ENCODE measurements around the gene TMCC1. TPM values are rescaled to one million over a fixed set of nuclear protein-coding genes. Genes with fewer than 3 reads are reported as not detected.
A peak's percentile ranks its signal among the peaks of the same experiment; 100 is the strongest.

TMCC1 gene
- total and polyA plus RNA-seq, 4 donors: 10.2 to 60.0 (median 11.0) TPM

DNA sequence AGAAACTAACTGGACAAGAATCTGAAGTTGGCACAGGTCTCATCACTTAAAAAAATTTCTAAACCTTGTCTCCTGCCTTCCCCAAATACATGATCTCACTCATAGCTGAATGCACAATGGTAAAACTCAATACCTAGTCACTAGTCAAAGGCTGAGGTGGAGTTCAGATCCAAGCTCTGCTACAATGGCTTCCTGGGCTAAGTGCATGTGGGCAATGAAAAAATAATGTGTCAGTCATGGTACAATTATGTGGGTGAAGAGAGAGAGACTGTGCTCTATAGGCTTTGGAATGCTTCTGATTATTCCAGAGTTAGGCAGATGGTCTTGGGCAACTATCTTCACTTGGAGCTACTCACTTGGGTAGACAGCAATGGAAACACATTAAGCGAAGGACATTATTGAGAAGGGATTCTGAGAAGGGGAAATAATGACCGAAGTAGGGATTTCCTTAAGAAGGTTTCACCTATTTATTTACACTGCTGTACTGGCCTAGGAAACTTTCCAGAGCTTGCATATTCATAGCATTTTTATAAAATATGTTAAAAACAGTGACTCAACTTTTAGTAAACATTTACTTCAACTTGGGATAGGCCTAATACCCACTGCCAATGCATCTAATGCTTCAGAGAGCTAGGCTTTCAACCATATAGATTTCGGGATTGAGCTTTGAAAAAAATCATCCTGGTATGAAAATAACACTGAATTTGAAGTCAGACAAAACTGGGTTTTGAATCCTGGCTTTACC, 228.3 kb downstream of the TMCC1 start:
- TF ChIP-seq HNF4A (conservative IDR thresholded peaks at IDR 0.05) (no peak), NR2F2 (IDR thresholded peaks at IDR 0.05) (no peak), RXRA (IDR thresholded peaks at IDR 0.05) (no peak), FOXA1 (IDR thresholded peaks at IDR 0.05) (no peak), EGR1 (IDR thresholded peaks at IDR 0.05; ENCODE audit: low read depth in 2 of 2) (no peak), RAD21 (IDR thresholded peaks at IDR 0.05) (no peak), JUND (IDR thresholded peaks at IDR 0.05) (no peak), YY1 (IDR thresholded peaks at IDR 0.05) (no peak), ZBTB33 (IDR thresholded peaks at IDR 0.05) (no peak), GABPA (IDR thresholded peaks at IDR 0.05 in 1 of 2, conservative IDR thresholded peaks at IDR 0.05 in 1 of 2) (no peak), SP1 (IDR thresholded peaks at IDR 0.05) (no peak)
- TF ChIP-seq, protein P1, sequence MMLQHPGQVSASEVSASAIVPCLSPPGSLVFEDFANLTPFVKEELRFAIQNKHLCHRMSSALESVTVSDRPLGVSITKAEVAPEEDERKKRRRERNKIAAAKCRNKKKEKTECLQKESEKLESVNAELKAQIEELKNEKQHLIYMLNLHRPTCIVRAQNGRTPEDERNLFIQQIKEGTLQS (IDR thresholded peaks at IDR 0.05): no peak
- peaks cover 2 to 8% (median 5%) of the 10 kb centered on the region in 4 donors for H3K4me1 ChIP-seq (ENCODE audit: control insufficient read depth in 4 of 4, insufficient read depth in 4 of 4, low read length in 3 of 4)
- H3K27me3 ChIP-seq (ENCODE audit: control insufficient read depth in 4 of 4, insufficient read depth in 4 of 4, low read length in 3 of 4): no peaks in the 10 kb centered on the region
- H3K27ac ChIP-seq (ENCODE audit: low read depth in 1 of 2, low read length in 2 of 2): peak overlapping the region in 1 of 2 donors; percentile 15
- H3K36me3 ChIP-seq (ENCODE audit: control insufficient read depth in 4 of 4, insufficient read depth in 3 of 4, low read depth in 1 of 4, low read length in 3 of 4): peaks cover under 1 to 4% (median 3%) of the 10 kb centered on the region in 4 donors
- no peak overlapping the region for H3K9ac ChIP-seq (ENCODE audit: low read depth in 1 of 2, low read length in 2 of 2)
- H3K4me3 ChIP-seq (ENCODE audit: low read depth in 1 of 3, low read length in 3 of 3): no peak overlapping the region
- no peaks in the 10 kb centered on the region for H3K9me3 ChIP-seq (ENCODE audit: control insufficient read depth in 4 of 4, low read length in 3 of 4)
- WGBS: 98% methylated on average over 3 of the region's 3 CpGs
- no peak for DNase-seq (ENCODE audit: low spot score)

DNA sequence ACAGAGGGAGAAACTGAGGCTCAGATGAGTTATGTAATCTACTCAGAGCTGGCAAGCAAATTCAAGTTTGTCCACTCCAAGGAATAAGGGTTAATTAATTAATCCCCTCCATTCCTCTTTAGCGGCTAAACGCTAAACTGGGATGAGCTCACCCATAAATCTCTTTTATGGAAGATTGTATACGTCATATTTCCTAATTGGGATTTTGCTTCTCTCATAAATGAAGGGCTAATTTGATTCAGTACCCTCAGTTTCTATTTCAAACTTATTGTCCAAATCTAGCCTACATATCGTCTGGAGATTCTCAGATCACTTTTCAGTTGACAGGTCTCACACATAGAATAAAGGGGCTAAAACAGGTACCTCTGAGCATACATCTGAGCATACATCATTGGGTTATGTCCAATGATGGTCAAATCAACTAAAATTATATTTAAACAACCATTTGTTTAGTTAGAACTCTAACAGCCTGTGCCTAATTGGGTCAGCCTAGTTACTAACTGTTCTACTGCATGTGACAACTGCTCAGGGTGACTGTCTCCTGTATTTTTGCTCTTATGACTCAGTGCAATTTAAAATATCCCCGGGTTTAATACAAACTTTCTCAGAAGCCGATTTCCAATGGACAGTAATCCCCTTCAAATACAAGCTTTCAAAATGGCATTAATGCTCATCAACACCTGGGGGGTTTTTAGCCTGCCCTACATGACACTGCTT, 229.4 kb downstream of the TMCC1 start:
- no peak overlapping the region for H3K4me3 ChIP-seq (ENCODE audit: low read depth in 1 of 3, low read length in 3 of 3)

DNA sequence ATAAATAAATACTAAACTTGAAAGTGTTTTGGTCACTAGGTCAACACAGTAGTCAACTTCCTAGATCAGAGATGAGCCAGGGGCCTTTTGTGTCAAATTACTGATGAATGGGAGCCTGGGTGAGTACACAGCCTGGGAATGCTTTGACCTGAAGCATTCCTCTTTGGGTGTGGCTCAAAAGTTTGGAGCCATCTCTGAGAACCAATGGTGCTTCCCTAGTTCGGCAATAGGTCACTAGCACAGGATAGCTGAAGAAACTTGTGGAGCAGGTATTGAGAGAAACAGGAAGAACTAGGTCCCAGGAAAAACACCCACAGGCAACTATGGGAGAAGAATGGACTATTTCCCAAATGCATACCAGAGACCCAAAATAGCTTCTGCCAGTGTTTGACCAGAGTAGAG, 230.5 kb downstream of the TMCC1 start:
- H3K27ac ChIP-seq (ENCODE audit: low read depth in 1 of 2, low read length in 2 of 2): peak overlapping the region in 1 of 2 donors; percentile 14
- H3K4me3 ChIP-seq (ENCODE audit: low read depth in 1 of 3, low read length in 3 of 3): no peak overlapping the region
- H3K4me1 ChIP-seq (ENCODE audit: control insufficient read depth in 4 of 4, insufficient read depth in 4 of 4, low read length in 3 of 4): peaks cover 2 to 12% (median 8%) of the 10 kb centered on the region in 4 donors
- 78% methylated on average over 1 of the region's 1 CpG for WGBS
- H3K9me3 ChIP-seq (ENCODE audit: control insufficient read depth in 4 of 4, low read length in 3 of 4): no peaks in the 10 kb centered on the region
- no peaks in the 10 kb centered on the region for H3K27me3 ChIP-seq (ENCODE audit: control insufficient read depth in 4 of 4, insufficient read depth in 4 of 4, low read length in 3 of 4)
- H3K36me3 ChIP-seq (ENCODE audit: control insufficient read depth in 4 of 4, insufficient read depth in 3 of 4, low read depth in 1 of 4, low read length in 3 of 4): peaks cover 0 to 2% (median 0%) of the 10 kb centered on the region in 4 donors
- H3K9ac ChIP-seq (ENCODE audit: low read depth in 1 of 2, low read length in 2 of 2): no peak overlapping the region
- no peak for DNase-seq (ENCODE audit: low spot score)
- TF ChIP-seq FOXA1 (IDR thresholded peaks at IDR 0.05): no peak
- TF ChIP-seq HNF4G (IDR thresholded peaks at IDR 0.05): no peak
- no peak for TF ChIP-seq NR2F2 (IDR thresholded peaks at IDR 0.05)
- TF ChIP-seq SP1 (IDR thresholded peaks at IDR 0.05): peak; percentile 26

More for the DNA sequence above, 229.4 kb downstream of the TMCC1 start:
- peaks cover 2 to 8% (median 5%) of the 10 kb centered on the region in 4 donors for H3K4me1 ChIP-seq (ENCODE audit: control insufficient read depth in 4 of 4, insufficient read depth in 4 of 4, low read length in 3 of 4)
- TF ChIP-seq FOXA2 (IDR thresholded peaks at IDR 0.05) (no peak), JUND (IDR thresholded peaks at IDR 0.05) (no peak), RXRA (IDR thresholded peaks at IDR 0.05) (peak in 1 of 2 donors; percentile 10), TAF1 (conservative IDR thresholded peaks at IDR 0.05) (no peak), HNF4G (IDR thresholded peaks at IDR 0.05) (no peak)
- TF ChIP-seq, protein P1 (IDR thresholded peaks at IDR 0.05): no peak
- no peak overlapping the region for H3K9ac ChIP-seq (ENCODE audit: low read depth in 1 of 2, low read length in 2 of 2)
- no peak overlapping the region for H3K27ac ChIP-seq (ENCODE audit: low read depth in 1 of 2, low read length in 2 of 2)
- no peaks in the 10 kb centered on the region for H3K27me3 ChIP-seq (ENCODE audit: control insufficient read depth in 4 of 4, insufficient read depth in 4 of 4, low read length in 3 of 4)
- WGBS: 90% methylated on average over 6 of the region's 6 CpGs
- DNase-seq (ENCODE audit: low spot score): no peak
- no peaks in the 10 kb centered on the region for H3K9me3 ChIP-seq (ENCODE audit: control insufficient read depth in 4 of 4, low read length in 3 of 4)
- peaks cover 0 to 2% (median 0%) of the 10 kb centered on the region in 4 donors for H3K36me3 ChIP-seq (ENCODE audit: control insufficient read depth in 4 of 4, insufficient read depth in 3 of 4, low read depth in 1 of 4, low read length in 3 of 4)

All from liver (tissue), 9 donors.